Activated T-cell treated with anti-CD3 and anti-CD28 coated beads, Interleukin-2, amount 50 U/mL, for 72 hours (primary cell): ENCODE results near the gene UBE2S. TPM values are rescaled to one million over a fixed set of nuclear protein-coding genes. Genes with fewer than 3 reads are reported as not detected.

Source experiments
- ATAC-seq, 2 donors: fragments of 150-1000 bp; cut with Tn5 transposase; replicated peaks in 1 of 2; 2 replicates each; pipeline ENCODE4 v1.10.0; 2021; ENCODE audit warnings: moderate library complexity in 2 of 2, mild to moderate bottlenecking in 1 of 2
- DNase-seq, 2 donors: peaks; one replicate each; pipeline ENCODE4 v3.0.0; 2021 to 2022; ENCODE audit warnings: mixed read lengths in 1 of 2
- H3K27ac Mint-ChIP-seq: one replicate; pipeline ENCODE4 v1.8.0; 2022; ENCODE audit warnings: mild to moderate bottlenecking, moderate library complexity, mixed read lengths
- H3K27me3 Mint-ChIP-seq: one replicate; pipeline ENCODE4 v1.8.0; 2022; ENCODE audit warnings: low read depth, mixed read lengths
- H3K36me3 Mint-ChIP-seq, 2 donors: one replicate each; pipeline ENCODE4 v1.8.0; 2022; ENCODE audit warnings: mixed read lengths in 2 of 2, mild to moderate bottlenecking in 1 of 2; ENCODE audit not compliant: insufficient read depth in 2 of 2
- H3K4me1 Mint-ChIP-seq: one replicate; pipeline ENCODE4 v1.8.0; 2022; ENCODE audit warnings: low read depth, mixed read lengths
- H3K4me3 Mint-ChIP-seq, 2 donors: one replicate each; pipeline ENCODE4 v1.8.0; 2022; ENCODE audit warnings: mild to moderate bottlenecking in 2 of 2, mixed read lengths in 2 of 2, moderate library complexity in 2 of 2
- H3K9me3 Mint-ChIP-seq, 2 donors: one replicate each; pipeline ENCODE4 v1.8.0; 2022; ENCODE audit warnings: mixed read lengths in 2 of 2
- total RNA-seq, 2 donors: library from RNA; stranded (reverse); gene quantifications; one replicate each; pipeline ENCODE4 v1.2.3, GENCODE V29; 2022

UBE2S gene
- total RNA-seq, 2 donors from 2014 or later: 192 to 223 TPM

DNA sequence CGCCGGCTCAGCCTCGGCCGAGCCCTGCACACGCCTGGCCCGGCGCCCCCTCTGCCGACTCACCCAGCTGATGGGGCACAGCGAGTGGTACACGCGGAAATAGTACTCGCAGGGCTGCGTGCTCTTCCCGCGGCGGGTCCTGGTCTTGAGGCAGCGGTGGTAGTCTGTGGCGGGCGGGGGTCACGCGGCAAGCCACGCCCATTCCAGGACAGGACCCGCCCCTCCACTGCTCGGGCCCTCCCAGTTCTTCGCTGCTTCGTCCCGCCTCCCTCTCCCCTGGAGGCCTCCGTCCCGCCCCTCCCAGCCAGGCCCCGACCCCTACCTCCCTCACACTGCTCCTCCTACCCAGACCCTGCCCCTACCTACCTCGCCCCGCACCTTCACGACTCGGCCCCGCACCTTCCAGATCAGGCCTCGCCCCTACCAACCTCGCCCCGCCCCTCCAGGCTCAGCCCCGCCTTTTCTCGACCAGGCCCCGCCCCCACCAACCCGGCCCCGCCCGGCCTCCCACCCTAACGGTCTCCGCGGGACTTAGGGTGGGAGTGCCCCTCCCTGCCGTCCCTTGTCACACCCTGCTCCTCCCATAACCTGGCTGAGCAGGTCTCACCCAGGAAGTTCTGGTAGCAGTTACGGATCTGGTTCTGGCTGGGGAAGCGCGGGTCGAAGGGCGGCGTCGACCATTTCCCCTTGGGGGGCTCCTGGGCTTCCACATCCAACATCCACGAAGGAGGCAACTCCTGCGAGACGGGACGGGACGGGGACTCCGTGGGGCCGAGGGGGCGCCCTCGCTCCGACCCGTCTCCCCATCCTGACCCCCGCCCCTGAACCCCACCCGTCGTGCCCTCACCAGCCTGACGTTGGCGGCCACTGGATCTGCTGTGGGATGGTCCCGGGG lies 53.5 kb downstream of the UBE2S start:
- Mint-ChIP-seq H3K36me3 (no peaks in the 10 kb centered on the region), H3K27ac (no peak overlapping the region), H3K27me3 (peaks cover 47% of the 10 kb centered on the region), H3K4me1 (peaks cover 18% of the 10 kb centered on the region), H3K4me3 (peak overlapping the region; percentile 83 to 86), H3K9me3 (no peaks in the 10 kb centered on the region)
- ATAC-seq (peak; percentile 85 to 88), DNase-seq (peak; percentile 72 to 77)

- Mint-ChIP-seq H3K27me3 (peaks cover 47% of the 10 kb centered on the region), H3K36me3 (no peaks in the 10 kb centered on the region), H3K4me3 (peak overlapping the region; percentile 83 to 86), H3K27ac (no peak overlapping the region), H3K4me1 (peaks cover 18% of the 10 kb centered on the region), H3K9me3 (no peaks in the 10 kb centered on the region)
- DNase-seq: no peak
- peak in 1 of 2 donors; percentile 5 for ATAC-seq
Observed at GRCh38 chr19:55353356-55353802, 54.2 kb downstream of the UBE2S start.

- ATAC-seq (no peak), DNase-seq (no peak)
- Mint-ChIP-seq H3K27me3 (peaks cover 47% of the 10 kb centered on the region), H3K9me3 (no peaks in the 10 kb centered on the region), H3K4me1 (peaks cover 18% of the 10 kb centered on the region), H3K27ac (peak overlapping the region; percentile 30), H3K36me3 (no peaks in the 10 kb centered on the region), H3K4me3 (peak overlapping the region; percentile 83 to 86)
Observed at GRCh38 chr19:55352549-55353145, 54.9 kb downstream of the UBE2S start.

DNA sequence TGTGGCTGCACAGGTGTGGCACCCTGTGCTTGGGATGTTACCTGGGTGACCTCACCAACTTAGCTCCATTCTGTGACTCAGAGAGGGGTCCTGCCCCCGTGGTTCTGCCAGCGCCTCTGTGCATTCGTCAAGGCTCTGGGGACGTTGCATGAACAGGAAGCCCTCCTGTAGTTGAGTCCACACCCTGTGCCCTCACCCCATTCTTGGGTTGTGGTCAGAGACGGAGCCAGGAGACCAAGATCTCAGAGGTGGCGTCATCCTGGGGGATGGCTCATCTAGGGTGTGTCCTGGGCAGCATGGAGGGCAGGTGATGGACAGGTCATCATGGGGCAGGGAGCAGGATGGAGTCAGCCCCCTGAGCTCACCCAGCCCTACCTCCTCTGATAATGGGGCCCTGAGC lies 55.5 kb downstream of the UBE2S start:
- DNase-seq: no peak
- Mint-ChIP-seq H3K4me3 (no peak overlapping the region), H3K4me1 (peaks cover 18% of the 10 kb centered on the region), H3K27ac (no peak overlapping the region), H3K27me3 (peaks cover 42% of the 10 kb centered on the region), H3K36me3 (no peaks in the 10 kb centered on the region), H3K9me3 (no peaks in the 10 kb centered on the region)
- ATAC-seq: no peak

DNA sequence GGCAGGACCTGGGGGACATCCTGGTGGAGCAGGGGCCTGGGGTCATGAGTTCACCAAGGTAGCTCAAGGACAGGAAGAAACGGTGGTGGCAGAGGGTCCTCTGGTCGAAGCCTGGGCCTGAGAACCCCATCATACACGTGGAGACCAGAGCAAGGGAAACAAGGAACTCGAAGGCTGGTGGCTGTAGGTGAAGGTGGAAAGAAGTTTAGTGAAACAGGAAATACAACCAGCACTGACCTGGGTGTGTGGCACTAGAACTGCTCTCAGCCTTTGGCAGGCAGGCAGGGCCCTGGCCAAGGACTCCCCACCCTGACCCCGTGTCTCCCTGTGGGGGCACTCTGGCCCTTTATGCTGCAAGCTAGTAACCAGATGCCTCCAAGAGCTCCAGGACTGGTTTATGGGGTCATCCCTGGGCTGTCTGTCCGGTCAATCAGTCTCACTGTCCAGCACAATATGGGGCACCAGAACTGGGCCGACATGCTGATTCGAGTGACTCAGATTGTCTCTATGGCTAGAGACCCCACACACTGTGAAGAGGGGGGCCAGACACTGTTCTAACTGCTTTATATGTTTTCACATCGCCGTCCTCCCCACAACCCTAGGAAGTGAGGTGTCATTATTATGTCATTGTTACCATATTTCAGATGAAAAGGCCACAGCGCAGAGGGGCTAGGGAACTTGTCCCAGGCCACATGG lies 56.8 kb downstream of the UBE2S start:
- Mint-ChIP-seq H3K4me1 (peaks cover 18% of the 10 kb centered on the region), H3K4me3 (no peak overlapping the region), H3K27ac (no peak overlapping the region), H3K36me3 (no peaks in the 10 kb centered on the region), H3K9me3 (no peaks in the 10 kb centered on the region), H3K27me3 (peaks cover 33% of the 10 kb centered on the region)
- ATAC-seq (no peak), DNase-seq (no peak)

Other genes with a start within 250 kb of the UBE2S start
- gene DNAAF3, start 241.2 kb downstream of the UBE2S start, total RNA-seq: under 1 TPM; 0.46 TPM
- gene SYT5, start 227.5 kb downstream of the UBE2S start, total RNA-seq: 1 to 10 TPM in 1 of 2 donors, under 1 TPM in 1; 0.44 to 1.9 TPM
- not detected for gene PTPRH, start 198.3 kb downstream of the UBE2S start, total RNA-seq
- gene TMEM86B, start 179.0 kb downstream of the UBE2S start, total RNA-seq: 10 to 100 TPM in 1 of 2 donors, 1 to 10 TPM in 1; 8.5 to 12.8 TPM
- 100 to 1,000 TPM; 177 to 202 TPM for gene PPP6R1, start 148.8 kb downstream of the UBE2S start, total RNA-seq
- gene HSPBP1, start 127.7 kb downstream of the UBE2S start, total RNA-seq: 10 to 100 TPM; 23.9 to 31.1 TPM
- 10 to 100 TPM; 13.0 to 19.6 TPM for gene BRSK1, start 123.8 kb downstream of the UBE2S start, total RNA-seq
- gene TMEM150B, start 82.4 kb downstream of the UBE2S start, total RNA-seq: not detected
- gene KMT5C, start 67.9 kb downstream of the UBE2S start, total RNA-seq: 10 to 100 TPM; 29.2 to 31.3 TPM
- 1 to 10 TPM; 3.1 to 7.4 TPM for gene COX6B2, start 53.1 kb downstream of the UBE2S start, total RNA-seq
- gene GARIN5B, start 44.5 kb downstream of the UBE2S start, total RNA-seq: under 1 TPM in 1 of 2 donors, not detected in 1; 0.07 TPM
- gene IL11, start 37.3 kb downstream of the UBE2S start, total RNA-seq: 1 to 10 TPM; 4.0 to 5.4 TPM
- gene TMEM190, start 31.0 kb downstream of the UBE2S start, total RNA-seq: not detected
- 10 to 100 TPM in 1 of 2 donors, 1 to 10 TPM in 1; 7.5 to 11.7 TPM for gene TMEM238, start 23.5 kb downstream of the UBE2S start, total RNA-seq
- gene RPL28, start 21.9 kb downstream of the UBE2S start, total RNA-seq: 1,000 to 10,000 TPM; 3,217 to 3,413 TPM
- under 1 TPM in 1 of 2 donors, not detected in 1; 0.17 TPM for gene SHISA7, start 35.5 kb upstream of the UBE2S start, total RNA-seq
- 10 to 100 TPM; 19.5 to 20.3 TPM for gene ISOC2, start 53.9 kb upstream of the UBE2S start, total RNA-seq
- not detected for gene C19orf85, start 57.0 kb upstream of the UBE2S start, total RNA-seq
- 1 to 10 TPM; 7.9 to 9.0 TPM for gene ZNF628, start 68.8 kb upstream of the UBE2S start, total RNA-seq
- gene NAT14, start 77.4 kb upstream of the UBE2S start, total RNA-seq: 10 to 100 TPM; 19.2 to 20.5 TPM
- gene SSC5D, start 80.6 kb upstream of the UBE2S start, total RNA-seq: 1 to 10 TPM; 1.2 to 1.7 TPM
- gene SBK2, start 129.3 kb upstream of the UBE2S start, total RNA-seq: not detected
- not detected for gene SBK3, start 137.8 kb upstream of the UBE2S start, total RNA-seq
- 1 to 10 TPM; 9.3 to 9.4 TPM for gene ZNF579, start 173.1 kb upstream of the UBE2S start, total RNA-seq
- 10 to 100 TPM; 16.2 to 17.3 TPM for gene FIZ1, start 191.7 kb upstream of the UBE2S start, total RNA-seq
- 10 to 100 TPM; 26.2 to 32.3 TPM for gene ZNF524, start 192.5 kb upstream of the UBE2S start, total RNA-seq
- 10 to 100 TPM; 12.9 to 13.2 TPM for gene ZNF865, start 197.9 kb upstream of the UBE2S start, total RNA-seq
- gene ZNF784, start 216.8 kb upstream of the UBE2S start, total RNA-seq: 1 to 10 TPM; 4.3 to 6.9 TPM
- 10 to 100 TPM; 46.1 to 47.8 TPM for gene ZNF580, start 233.2 kb upstream of the UBE2S start, total RNA-seq
- gene ZNF581, start 235.9 kb upstream of the UBE2S start, total RNA-seq: 10 to 100 TPM; 43.1 to 50.7 TPM
- gene CCDC106, start 240.4 kb upstream of the UBE2S start, total RNA-seq: 10 to 100 TPM; 13.8 to 21.7 TPM
- gene U2AF2, start 247.2 kb upstream of the UBE2S start, total RNA-seq: 100 to 1,000 TPM; 128 to 137 TPM